T-helper 17 cell (primary cell): ENCODE measurements around the gene GPATCH11. TPM values are rescaled to one million over a fixed set of nuclear protein-coding genes. Genes with fewer than 3 reads are reported as not detected.

ENCODE experiments used
- ATAC-seq: fragments of 150-1000 bp; cut with Tn5 transposase; 2 replicates; pipeline ENCODE4 v1.10.0; 2021; ENCODE audit warnings: mild to moderate bottlenecking, moderate library complexity
- DNase-seq, 3 donors: peaks; one replicate each; pipeline versions ENCODE4 v3.0.0 to v3.0.0-alpha.2; 2020 to 2021
- H3K9me3 ChIP-seq: one replicate; pipeline ENCODE4 v1.7.0; 2013; ENCODE audit warnings: low read length, mild to moderate bottlenecking; ENCODE audit not compliant: control insufficient read depth, poor library complexity, severe bottlenecking
- H3K27ac Mint-ChIP-seq: one replicate; pipeline ENCODE4 v1.8.0; 2022; ENCODE audit warnings: mild to moderate bottlenecking, moderate library complexity, mixed read lengths
- H3K27me3 Mint-ChIP-seq: one replicate; pipeline ENCODE4 v1.8.0; 2022; ENCODE audit warnings: mixed read lengths
- H3K36me3 Mint-ChIP-seq: one replicate; pipeline ENCODE4 v1.8.0; 2022; ENCODE audit warnings: low read depth, mixed read lengths
- H3K4me1 Mint-ChIP-seq: one replicate; pipeline ENCODE4 v1.8.0; 2022; ENCODE audit warnings: mild to moderate bottlenecking, mixed read lengths
- H3K4me3 Mint-ChIP-seq: one replicate; pipeline ENCODE4 v1.8.0; 2022; ENCODE audit warnings: mild to moderate bottlenecking, moderate library complexity, mixed read lengths
- total RNA-seq, 4 donors: library from RNA in 2 of 4; stranded (reverse) in 2 of 4; gene quantifications; one replicate each; pipeline ENCODE4 v1.2.3 and lab custom pipeline; 2022 to 2026

GPATCH11 gene
- total RNA-seq: 1 to 10 TPM; 7.2 to 7.7 TPM
- 21.0 to 56.2 reads per million in 2 donors for total RNA-seq (lab: John Stamatoyannopoulos, UW)

DNA sequence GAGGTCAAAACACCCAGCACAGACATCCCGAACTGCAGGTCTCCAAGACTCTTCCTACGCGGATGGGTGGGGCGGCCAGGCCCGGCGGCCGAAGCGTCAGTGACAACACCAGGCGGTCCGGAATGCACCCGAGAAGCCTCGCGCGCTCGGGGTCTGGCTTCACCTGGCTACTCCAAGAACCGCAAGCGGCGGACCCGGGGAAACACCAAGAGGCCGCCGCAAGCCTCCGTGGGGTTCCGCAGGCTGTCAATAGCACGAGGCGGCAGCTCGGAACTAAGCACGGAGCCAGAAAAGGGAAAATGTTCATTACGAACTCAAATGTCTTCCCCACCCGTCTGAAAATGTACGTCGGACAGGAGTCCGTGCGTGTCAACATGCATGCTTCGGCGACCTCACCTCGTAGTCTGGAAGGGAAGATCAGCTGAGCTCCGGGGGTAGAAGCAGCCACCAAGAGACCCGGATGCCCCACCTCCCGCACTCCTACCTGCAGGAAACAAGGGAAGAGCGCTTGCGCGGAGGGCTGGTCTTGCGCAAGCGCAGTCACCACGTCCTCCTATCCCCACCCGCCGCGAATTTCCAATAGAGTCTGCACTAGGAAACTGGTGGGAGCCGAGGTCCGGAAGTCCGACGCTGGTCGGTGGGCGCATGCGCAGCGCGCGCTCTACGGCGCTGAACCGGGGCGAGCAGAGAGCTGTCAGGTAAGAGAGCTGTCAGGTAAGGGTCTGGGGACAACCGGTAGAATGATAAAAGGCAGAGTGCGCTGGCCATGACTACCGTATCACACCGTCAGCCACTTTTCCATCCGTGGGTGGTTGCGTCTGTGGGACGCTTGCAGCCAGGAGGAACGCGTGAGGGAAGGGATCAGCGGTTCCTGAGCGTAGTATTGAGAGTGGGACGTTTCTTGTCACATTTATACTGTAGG, at the start of gene GPATCH11, which contains the start of gene HEATR5B:
TSS of gene GPATCH11 (plus strand) at position 646 of the 922 bp plus-strand sequence. CDS start 3,864 bp downstream, outside the sequence.
TSS of gene HEATR5B (minus strand) at position 500 of the 922 bp plus-strand sequence. CDS start 958 bp downstream, outside the sequence.
- peak; percentile 75 to 94 (median 85) for DNase-seq
- Mint-ChIP-seq H3K36me3 (peaks cover 4% of the 10 kb centered on the region), H3K27ac (no peak within 1 kb of the TSS), H3K4me1 (peaks cover 50% of the 10 kb centered on the region), H3K4me3 (no peak within 1 kb of the TSS), H3K27me3 (no peaks in the 10 kb centered on the region)
- ATAC-seq: peak; percentile 84
- H3K9me3 ChIP-seq: no peaks in the 10 kb centered on the region

GRCh38 chr2:37037771-37038170, 46.5 kb upstream of the GPATCH11 start:
- DNase-seq (no peak), ATAC-seq (no peak)
- Mint-ChIP-seq H3K36me3 (peaks cover 3% of the 10 kb centered on the region), H3K27ac (no peak overlapping the region), H3K4me3 (no peak overlapping the region), H3K4me1 (no peaks in the 10 kb centered on the region), H3K27me3 (no peaks in the 10 kb centered on the region)
- no peaks in the 10 kb centered on the region for H3K9me3 ChIP-seq

DNA sequence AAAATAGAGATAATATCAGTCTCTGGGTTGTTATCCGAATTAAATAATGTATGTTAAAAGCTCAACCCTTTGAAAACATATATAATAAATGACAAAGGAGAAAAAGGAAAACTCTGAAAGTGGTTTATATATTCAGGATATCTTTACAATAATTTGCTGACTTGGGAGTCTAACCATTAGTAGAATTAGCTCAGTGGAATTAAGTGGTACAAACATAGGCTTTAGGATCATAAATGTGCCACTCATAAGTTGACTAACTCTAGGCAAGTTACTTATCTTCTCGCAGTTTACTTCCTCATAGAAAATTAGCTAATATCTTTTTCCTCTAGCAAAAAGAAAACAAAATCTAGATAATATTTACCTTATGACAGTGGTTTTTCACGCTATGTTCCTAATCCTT, 44.7 kb upstream of the GPATCH11 start:
- Mint-ChIP-seq H3K27me3 (no peaks in the 10 kb centered on the region), H3K4me3 (no peak overlapping the region), H3K27ac (no peak overlapping the region), H3K4me1 (peaks cover 2% of the 10 kb centered on the region), H3K36me3 (peaks cover 2% of the 10 kb centered on the region)
- no peak for ATAC-seq
- no peak for DNase-seq
- no peaks in the 10 kb centered on the region for H3K9me3 ChIP-seq

- Mint-ChIP-seq H3K36me3 (peaks cover 7% of the 10 kb centered on the region), H3K27me3 (no peaks in the 10 kb centered on the region), H3K4me3 (no peak overlapping the region), H3K27ac (no peak overlapping the region), H3K4me1 (peaks cover 5% of the 10 kb centered on the region)
- no peak for DNase-seq
- ATAC-seq: no peak
- H3K9me3 ChIP-seq: no peaks in the 10 kb centered on the region
Measured at GRCh38 chr2:37052600-37053332, 31.6 kb upstream of the GPATCH11 start.

GRCh38 chr2:37059841-37060240, 24.5 kb upstream of the GPATCH11 start:
- DNase-seq (no peak), ATAC-seq (no peak)
- H3K9me3 ChIP-seq: no peaks in the 10 kb centered on the region
- Mint-ChIP-seq H3K36me3 (peaks cover 9% of the 10 kb centered on the region), H3K27ac (no peak overlapping the region), H3K27me3 (no peaks in the 10 kb centered on the region), H3K4me1 (peaks cover 9% of the 10 kb centered on the region), H3K4me3 (no peak overlapping the region)

- no peaks in the 10 kb centered on the region for H3K9me3 ChIP-seq
- peaks cover 9% of the 10 kb centered on the region for H3K36me3 Mint-ChIP-seq
- DNase-seq (no peak), ATAC-seq (no peak)
- H3K4me3 Mint-ChIP-seq: no peak overlapping the region
- H3K27ac Mint-ChIP-seq: no peak overlapping the region
- H3K4me1 Mint-ChIP-seq: peaks cover 9% of the 10 kb centered on the region
- no peaks in the 10 kb centered on the region for H3K27me3 Mint-ChIP-seq
Measured at GRCh38 chr2:37060446-37060845, 23.9 kb upstream of the GPATCH11 start.

DNA sequence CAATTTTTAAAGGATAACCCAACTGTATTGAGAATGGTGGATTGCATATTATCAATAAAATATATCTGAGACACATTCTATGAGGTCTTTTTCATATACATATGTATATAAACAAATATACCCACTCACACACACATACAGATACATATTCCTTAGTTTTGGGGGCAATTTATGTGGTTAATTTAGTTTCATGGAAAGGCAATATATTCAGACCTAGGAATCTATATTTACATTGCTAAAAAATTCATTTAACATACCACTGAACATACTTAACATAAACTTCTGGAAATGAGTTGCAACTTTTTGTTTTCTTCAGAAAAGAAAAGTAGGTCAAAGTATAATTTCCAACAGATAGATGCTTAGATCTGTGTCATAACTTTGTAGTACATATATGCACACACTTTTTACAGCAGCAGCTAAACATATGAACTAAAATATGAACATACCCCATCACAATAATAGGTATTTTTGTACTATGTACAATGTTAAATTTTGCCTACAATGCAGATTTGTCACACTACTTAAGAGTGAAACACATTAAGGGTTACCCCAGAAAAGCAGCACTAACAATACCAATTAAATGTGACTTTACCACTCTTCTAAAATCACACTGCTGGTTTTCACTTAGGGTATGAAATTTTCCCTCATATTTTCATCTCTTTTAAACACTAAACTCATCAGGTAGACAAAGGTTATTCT, 23.2 kb upstream of the GPATCH11 start:
- peaks cover 9% of the 10 kb centered on the region for H3K36me3 Mint-ChIP-seq
- no peak overlapping the region for H3K27ac Mint-ChIP-seq
- H3K27me3 Mint-ChIP-seq: no peaks in the 10 kb centered on the region
- no peak overlapping the region for H3K4me3 Mint-ChIP-seq
- no peaks in the 10 kb centered on the region for H3K9me3 ChIP-seq
- peaks cover 9% of the 10 kb centered on the region for H3K4me1 Mint-ChIP-seq
- ATAC-seq (no peak), DNase-seq (no peak)

DNA sequence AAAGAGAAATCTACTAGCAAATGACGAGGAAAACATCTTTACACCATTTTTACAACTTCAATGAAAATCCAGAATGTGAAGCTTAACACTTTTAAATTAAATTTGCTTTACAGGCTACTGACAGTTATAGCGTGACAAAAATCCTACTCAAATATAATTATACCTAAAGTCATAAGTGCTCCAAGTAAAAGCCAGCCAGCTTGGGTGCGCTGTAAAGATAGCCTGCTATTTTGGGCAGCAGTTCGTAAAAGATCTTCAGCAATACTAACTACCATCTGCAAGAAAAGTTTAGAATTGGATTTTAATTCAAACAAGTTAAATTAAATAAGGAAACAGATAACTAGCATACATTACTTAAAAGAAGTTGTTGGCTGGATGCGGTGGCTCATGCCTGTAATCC, 22.5 kb upstream of the GPATCH11 start:
- ATAC-seq (no peak), DNase-seq (no peak)
- peaks cover 9% of the 10 kb centered on the region for H3K36me3 Mint-ChIP-seq
- peaks cover 9% of the 10 kb centered on the region for H3K4me1 Mint-ChIP-seq
- no peaks in the 10 kb centered on the region for H3K27me3 Mint-ChIP-seq
- no peak overlapping the region for H3K27ac Mint-ChIP-seq
- no peak overlapping the region for H3K4me3 Mint-ChIP-seq
- no peaks in the 10 kb centered on the region for H3K9me3 ChIP-seq

DNA sequence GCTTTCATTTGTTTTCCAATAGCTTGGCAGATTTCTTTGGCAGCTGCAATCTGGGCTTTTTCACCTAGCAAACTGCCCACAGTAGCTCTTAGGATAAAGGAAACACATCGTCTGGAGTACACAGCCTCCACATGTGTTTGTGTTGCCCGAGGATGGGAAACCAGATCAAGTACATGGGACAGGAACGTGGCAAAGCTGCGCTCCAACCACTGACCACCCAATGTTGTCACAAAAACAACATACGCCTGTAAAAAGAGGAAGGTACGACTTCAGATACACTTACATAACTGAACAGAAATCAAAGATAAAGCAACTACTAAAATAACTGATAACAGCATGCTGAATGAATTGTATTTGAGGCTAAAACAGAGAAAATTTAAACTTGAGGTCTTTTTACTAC, 15.6 kb upstream of the GPATCH11 start:
- peak overlapping the region; percentile 68 for H3K27ac Mint-ChIP-seq
- no peaks in the 10 kb centered on the region for H3K9me3 ChIP-seq
- ATAC-seq (no peak), DNase-seq (no peak)
- no peak overlapping the region for H3K4me3 Mint-ChIP-seq
- peaks cover 10% of the 10 kb centered on the region for H3K4me1 Mint-ChIP-seq
- no peaks in the 10 kb centered on the region for H3K27me3 Mint-ChIP-seq
- peaks cover 9% of the 10 kb centered on the region for H3K36me3 Mint-ChIP-seq

DNA sequence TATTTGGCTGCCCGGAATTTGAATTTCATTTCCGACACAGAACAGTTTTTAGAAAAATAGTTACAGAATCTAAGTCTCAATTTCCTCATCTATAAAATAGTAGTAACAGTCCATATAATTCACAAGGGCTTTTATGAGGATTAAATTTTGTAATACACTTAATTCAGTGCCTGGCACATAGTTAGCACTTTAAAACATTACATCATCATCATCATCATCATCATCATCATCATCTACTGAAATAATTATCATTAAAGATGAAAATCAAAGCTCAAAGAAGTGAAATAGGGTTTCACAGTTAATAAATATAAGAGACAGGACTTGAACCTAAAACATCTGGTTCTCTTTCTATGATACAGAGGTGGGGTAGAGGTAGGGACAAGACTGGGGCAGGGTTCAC, 13.4 kb upstream of the GPATCH11 start:
- H3K27me3 Mint-ChIP-seq: no peaks in the 10 kb centered on the region
- no peak overlapping the region for H3K27ac Mint-ChIP-seq
- H3K4me3 Mint-ChIP-seq: no peak overlapping the region
- ATAC-seq: no peak
- peaks cover 14% of the 10 kb centered on the region for H3K4me1 Mint-ChIP-seq
- peaks cover 11% of the 10 kb centered on the region for H3K36me3 Mint-ChIP-seq
- no peaks in the 10 kb centered on the region for H3K9me3 ChIP-seq
- no peak for DNase-seq

- Mint-ChIP-seq H3K36me3 (peaks cover 3% of the 10 kb centered on the region), H3K4me1 (peaks cover 47% of the 10 kb centered on the region), H3K27me3 (no peaks in the 10 kb centered on the region), H3K4me3 (peak overlapping the region; percentile 88), H3K27ac (peak overlapping the region; percentile 97)
- DNase-seq (no peak), ATAC-seq (no peak)
- H3K9me3 ChIP-seq: no peaks in the 10 kb centered on the region
Measured at GRCh38 chr2:37080266-37080665, 4.1 kb upstream of the GPATCH11 start.

DNA sequence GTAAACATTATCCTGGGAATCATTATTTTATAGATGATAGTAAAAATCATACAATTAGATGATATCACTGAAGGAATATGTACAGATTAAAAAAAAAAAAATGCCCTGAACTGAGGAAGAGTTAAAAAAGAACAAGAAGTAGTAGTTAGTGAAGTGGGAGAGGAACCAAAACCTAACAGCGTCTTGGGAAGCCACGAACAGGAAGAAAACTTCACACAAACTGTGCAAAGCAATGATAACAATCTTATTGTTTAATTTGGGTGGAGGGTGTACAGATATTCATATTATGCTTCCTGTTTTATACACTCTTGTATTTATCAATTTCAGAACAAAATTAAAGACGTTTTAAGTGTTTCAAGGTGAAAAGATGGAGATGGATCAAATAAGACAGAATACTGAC, 3.6 kb upstream of the GPATCH11 start:
- DNase-seq (no peak), ATAC-seq (no peak)
- H3K27me3 Mint-ChIP-seq: no peaks in the 10 kb centered on the region
- H3K36me3 Mint-ChIP-seq: peaks cover 3% of the 10 kb centered on the region
- peak overlapping the region; percentile 97 for H3K27ac Mint-ChIP-seq
- no peaks in the 10 kb centered on the region for H3K9me3 ChIP-seq
- H3K4me1 Mint-ChIP-seq: peaks cover 47% of the 10 kb centered on the region
- peak overlapping the region; percentile 88 for H3K4me3 Mint-ChIP-seq

- ATAC-seq (no peak), DNase-seq (no peak)
- no peak overlapping the region for H3K4me3 Mint-ChIP-seq
- H3K9me3 ChIP-seq: no peaks in the 10 kb centered on the region
- no peaks in the 10 kb centered on the region for H3K27me3 Mint-ChIP-seq
- H3K27ac Mint-ChIP-seq: no peak overlapping the region
- H3K4me1 Mint-ChIP-seq: peaks cover 46% of the 10 kb centered on the region
- peaks cover 6% of the 10 kb centered on the region for H3K36me3 Mint-ChIP-seq
Measured at GRCh38 chr2:37084797-37085196, 479 bp downstream of the GPATCH11 start.
